Right atrium auricular region (tissue), 2 donors: ENCODE results near the gene HS1BP3. TPM values are rescaled to one million over a fixed set of nuclear protein-coding genes. Genes with fewer than 3 reads are reported as not detected.

Source experiments
- DNase-seq: peaks from one replicate; pipeline ENCODE4 v3.0.0-alpha.2; 2019; ENCODE audit warnings: low spot score
- H3K27ac ChIP-seq, 2 donors: fragments of 200-600 bp; sonication (generic); 1 replicate in 1 of 2; 2 replicates in 1 of 2; pipeline ENCODE4 v1.5.1; 2016 to 2019
- H3K27me3 ChIP-seq, 2 donors: fragments of 200-600 bp; sonication (generic); one replicate each; pipeline versions ENCODE4 v1.5.1 to v1.6.0; 2017 to 2019
- H3K36me3 ChIP-seq: fragments of 200-600 bp; sonication (generic); one replicate; pipeline ENCODE4 v1.5.1; 2016
- H3K4me1 ChIP-seq, 2 donors: fragments of 200-600 bp; sonication (generic); one replicate each; pipeline versions ENCODE4 v1.5.1 to v1.6.0; 2017 to 2019
- H3K4me3 ChIP-seq, 2 donors: fragments of 200-600 bp; sonication (generic); 1 replicate in 1 of 2; 2 replicates in 1 of 2; pipeline ENCODE4 v1.5.1; 2017 to 2019; ENCODE audit warnings: mild to moderate bottlenecking in 1 of 2, moderate library complexity in 1 of 2
- H3K9me3 ChIP-seq, 2 donors: fragments of 200-600 bp; sonication (generic); one replicate each; pipeline ENCODE4 v1.5.1; 2019
- CTCF ChIP-seq, 2 donors: fragments of 200-600 bp; sonication (generic); IDR thresholded peaks; one replicate each; pipeline ENCODE4 v1.5.1; 2019; ENCODE audit warnings: antibody characterized with exemption in 2 of 2
- total RNA-seq, 2 donors: library from RNA; depleted of rRNA; stranded (reverse); fragments of >200 nt; gene quantifications; one replicate each; pipeline ENCODE4 v1.1.0, GENCODE V29; 2016

The HS1BP3 gene
- total RNA-seq, 2 donors from 2014 or later, result 19.5 to 26.0 TPM

GRCh38 chr2:20617081-20617575 lies 33.8 kb downstream of the HS1BP3 start:
- peak; percentile 86 for DNase-seq
- peak overlapping the region; percentile 96 to 97 for H3K27ac ChIP-seq
- H3K9me3 ChIP-seq, result no peaks in the 10 kb centered on the region
- H3K27me3 ChIP-seq, result no peaks in the 10 kb centered on the region
- peaks cover 0 to 94% of the 10 kb centered on the region in 2 donors for H3K4me1 ChIP-seq
- no peak for TF ChIP-seq CTCF (IDR thresholded peaks at IDR 0.05)
- no peak overlapping the region for H3K4me3 ChIP-seq
- H3K36me3 ChIP-seq, result peaks cover 24% of the 10 kb centered on the region

GRCh38 chr2:20616341-20616871 lies 34.5 kb downstream of the HS1BP3 start:
- H3K27ac ChIP-seq, result peak overlapping the region; percentile 96 to 97
- H3K4me3 ChIP-seq, result no peak overlapping the region
- no peak for DNase-seq
- H3K36me3 ChIP-seq, result peaks cover 17% of the 10 kb centered on the region
- no peaks in the 10 kb centered on the region for H3K9me3 ChIP-seq
- no peak for TF ChIP-seq CTCF (IDR thresholded peaks at IDR 0.05)
- peaks cover 0 to 98% of the 10 kb centered on the region in 2 donors for H3K4me1 ChIP-seq
- no peaks in the 10 kb centered on the region for H3K27me3 ChIP-seq

- Histone ChIP-seq H3K36me3 (peaks cover 9% of the 10 kb centered on the region), H3K27me3 (no peaks in the 10 kb centered on the region), H3K27ac (peak overlapping the region; percentile 96 to 97), H3K9me3 (no peaks in the 10 kb centered on the region), H3K4me1 (peaks cover 0 to 100% of the 10 kb centered on the region in 2 donors), H3K4me3 (no peak overlapping the region)
- no peak for DNase-seq
- TF ChIP-seq CTCF (IDR thresholded peaks at IDR 0.05), result no peak
Observed at GRCh38 chr2:20615466-20616241, 35.2 kb downstream of the HS1BP3 start.

GRCh38 chr2:20615068-20615465 lies 35.8 kb downstream of the HS1BP3 start:
- H3K4me1 ChIP-seq, result peaks cover 0 to 100% of the 10 kb centered on the region in 2 donors
- no peaks in the 10 kb centered on the region for H3K9me3 ChIP-seq
- H3K4me3 ChIP-seq, result no peak overlapping the region
- DNase-seq, result no peak
- H3K36me3 ChIP-seq, result peaks cover 4% of the 10 kb centered on the region
- TF ChIP-seq CTCF (IDR thresholded peaks at IDR 0.05), result no peak
- H3K27me3 ChIP-seq, result no peaks in the 10 kb centered on the region
- peak overlapping the region; percentile 96 to 97 for H3K27ac ChIP-seq

- Histone ChIP-seq H3K36me3 (no peaks in the 10 kb centered on the region), H3K4me1 (peaks cover 0 to 100% of the 10 kb centered on the region in 2 donors), H3K27me3 (no peaks in the 10 kb centered on the region), H3K9me3 (no peaks in the 10 kb centered on the region), H3K27ac (peak overlapping the region; percentile 96 to 97), H3K4me3 (no peak overlapping the region)
- DNase-seq, result no peak
- peak in 1 of 2 donors; percentile 25 for TF ChIP-seq CTCF (IDR thresholded peaks at IDR 0.05)
Observed at GRCh38 chr2:20614201-20615067, 36.5 kb downstream of the HS1BP3 start.
